ENCODE results near the gene ITGAD.

GRCh38 chr16:31412750-31413149 is 19.6 kb downstream of the ITGAD start:
- TF ChIP-seq REST (IDR thresholded peaks at IDR 0.05; ENCODE audit: low read depth, low read length) (no peak), CHD2 (IDR thresholded peaks at IDR 0.05; ENCODE audit: low read length, partially characterized antibody) (no peak), RCOR1 (IDR thresholded peaks at IDR 0.05; ENCODE audit: low read length) (no peak), CTCF (IDR thresholded peaks at IDR 0.05) (no peak), EZH2phosphoT487 (IDR thresholded peaks at IDR 0.05; ENCODE audit: borderline replicate concordance, low read depth) (no peak), GATA2 (CRISPR knock-in tag; IDR thresholded peaks at IDR 0.05) (no peak), POLR2AphosphoS5 (IDR thresholded peaks at IDR 0.05; ENCODE audit: low read depth, low read length) (no peak), NRF1 (IDR thresholded peaks at IDR 0.05; ENCODE audit: low read depth, low read length) (no peak), EP300 (IDR thresholded peaks at IDR 0.05; ENCODE audit: borderline replicate concordance in 1 of 2, low read depth in 1 of 2, low read length in 1 of 2) (no peak), RXRA (IDR thresholded peaks at IDR 0.05; ENCODE audit: borderline replicate concordance, low read depth) (no peak), JUND (IDR thresholded peaks at IDR 0.05) (no peak), GABPA (IDR thresholded peaks at IDR 0.05; ENCODE audit: low read depth) (no peak)
- TF ChIP-seq, protein P1, sequence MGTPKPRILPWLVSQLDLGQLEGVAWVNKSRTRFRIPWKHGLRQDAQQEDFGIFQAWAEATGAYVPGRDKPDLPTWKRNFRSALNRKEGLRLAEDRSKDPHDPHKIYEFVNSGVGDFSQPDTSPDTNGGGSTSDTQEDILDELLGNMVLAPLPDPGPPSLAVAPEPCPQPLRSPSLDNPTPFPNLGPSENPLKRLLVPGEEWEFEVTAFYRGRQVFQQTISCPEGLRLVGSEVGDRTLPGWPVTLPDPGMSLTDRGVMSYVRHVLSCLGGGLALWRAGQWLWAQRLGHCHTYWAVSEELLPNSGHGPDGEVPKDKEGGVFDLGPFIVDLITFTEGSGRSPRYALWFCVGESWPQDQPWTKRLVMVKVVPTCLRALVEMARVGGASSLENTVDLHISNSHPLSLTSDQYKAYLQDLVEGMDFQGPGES (IDR thresholded peaks at IDR 0.05; ENCODE audit: low read depth, low read length): no peak

All from SK-N-SH (cell line).